CD4-positive, alpha-beta memory T cell (primary cell): ENCODE data around the gene OAF. TPM values are rescaled to one million over a fixed set of nuclear protein-coding genes. Genes with fewer than 3 reads are reported as not detected.
"Not testable (repeated sequence)": the region's sequence is repeated elsewhere in the genome, so short reads cannot be mapped to it uniquely, and the experiment has no call there.

Experiments used
- CTCF ChIA-PET: fragments of 350-600 bp; sonication (Branson Sonifier 250); formaldehyde crosslinking; loops from one replicate; lab custom pipeline; 2021; ENCODE audit warnings: inconsistent platforms; ENCODE audit not compliant: partially characterized antibody; lab: Charles Lee
- POLR2A ChIA-PET: fragments of 350-600 bp; sonication (Branson Sonifier 250); formaldehyde crosslinking; loops from one replicate; lab custom pipeline; 2021; ENCODE audit not compliant: partially characterized antibody; lab: Charles Lee
- DNase-seq, 5 donors: peaks; one replicate each; pipeline versions ENCODE4 v3.0.0 to v3.0.0-alpha.2; 2020 to 2022; ENCODE audit warnings: mixed read lengths in 1 of 5
- H3K27ac ChIP-seq: one replicate; pipeline ENCODE4 v1.7.0; 2013; ENCODE audit warnings: low read depth, low read length
- H3K27me3 ChIP-seq: 2 replicates; pipeline ENCODE4 v1.7.0; 2013; ENCODE audit warnings: mild to moderate bottlenecking, low read length, moderate library complexity; ENCODE audit not compliant: insufficient read depth
- H3K36me3 ChIP-seq: 2 replicates; pipeline ENCODE4 v1.7.0; 2013; ENCODE audit warnings: mild to moderate bottlenecking, low read length, moderate library complexity; ENCODE audit not compliant: insufficient read depth
- H3K4me1 ChIP-seq: 2 replicates; pipeline ENCODE4 v1.7.0; 2013; ENCODE audit warnings: mild to moderate bottlenecking, low read length, moderate library complexity; ENCODE audit not compliant: insufficient read depth
- H3K4me3 ChIP-seq, 2 donors: one replicate each; pipeline ENCODE4 v1.7.0; 2013; ENCODE audit warnings: low read length in 2 of 2, mild to moderate bottlenecking in 1 of 2
- H3K9me3 ChIP-seq, 2 donors: one replicate each; pipeline ENCODE4 v1.7.0; 2013; ENCODE audit warnings: low read length in 2 of 2, control low read depth in 1 of 2; ENCODE audit not compliant: control insufficient read depth in 1 of 2
- H3K27ac Mint-ChIP-seq, 7 donors: one replicate each; pipeline ENCODE4 v1.8.0; 2020 to 2021; ENCODE audit warnings: mixed read lengths in 7 of 7, mild to moderate bottlenecking in 6 of 7, inconsistent platforms in 3 of 7, moderate library complexity in 3 of 7
- H3K27me3 Mint-ChIP-seq, 2 donors: one replicate each; pipeline ENCODE4 v1.8.0; 2020 to 2021; ENCODE audit warnings: mixed read lengths in 2 of 2
- H3K36me3 Mint-ChIP-seq, 2 donors: one replicate each; pipeline ENCODE4 v1.8.0; 2020 to 2021; ENCODE audit warnings: mixed read lengths in 2 of 2, inconsistent platforms in 1 of 2, mild to moderate bottlenecking in 1 of 2
- H3K4me1 Mint-ChIP-seq, 4 donors: one replicate each; pipeline ENCODE4 v1.8.0; 2020 to 2021; ENCODE audit warnings: mixed read lengths in 4 of 4, mild to moderate bottlenecking in 1 of 4
- H3K4me3 Mint-ChIP-seq, 8 donors: one replicate each; pipeline ENCODE4 v1.8.0; 2020 to 2021; ENCODE audit warnings: mixed read lengths in 8 of 8, mild to moderate bottlenecking in 7 of 8, moderate library complexity in 6 of 8, inconsistent platforms in 3 of 8
- H3K9me3 Mint-ChIP-seq, 8 donors: one replicate each; pipeline ENCODE4 v1.8.0; 2020 to 2021; ENCODE audit warnings: mixed read lengths in 8 of 8, mild to moderate bottlenecking in 5 of 8, inconsistent platforms in 3 of 8, moderate library complexity in 1 of 8
- intact Hi-C: fragments of 100-400 bp; cut with micrococcal nuclease; formaldehyde crosslinking; loops from one replicate; pipeline ENCODE4 v1.15.1; 2023
- polyA plus RNA-seq, 2 donors: library from polyadenylated mRNA; unstranded; fragments of 300-500 nt; fragmentation: Illumina TruSeq; gene quantifications; one replicate each; pipeline ENCODE4 v1.2.3, GENCODE V29; 2021
- total RNA-seq, 2 experiments: library from RNA; stranded (reverse); gene quantifications; one replicate each; pipeline ENCODE4 v1.2.3, GENCODE V29; 2021

The OAF gene
- total and polyA plus RNA-seq, 4 experiments from 2014 or later: 1.3 to 2.6 (median 1.7) TPM

GRCh38 chr11:120273956-120274355 lies 63.1 kb downstream of the OAF start:
- H3K27ac Mint-ChIP-seq, H3K4me1 Mint-ChIP-seq, H3K36me3 Mint-ChIP-seq, H3K4me3 Mint-ChIP-seq, DNase-seq, intact Hi-C loops, H3K4me3 ChIP-seq, POLR2A ChIA-PET, H3K27ac ChIP-seq, H3K36me3 ChIP-seq, H3K4me1 ChIP-seq, H3K27me3 ChIP-seq, CTCF ChIA-PET, H3K9me3 Mint-ChIP-seq, H3K9me3 ChIP-seq: not testable (repeated sequence)
- peaks cover 6 to 23% of the 10 kb centered on the region in 2 donors for H3K27me3 Mint-ChIP-seq

- Histone ChIP-seq H3K4me3 (no peak overlapping the region), H3K4me1 (no peaks in the 10 kb centered on the region), H3K36me3 (no peaks in the 10 kb centered on the region), H3K27me3 (no peaks in the 10 kb centered on the region), H3K9me3 (no peaks in the 10 kb centered on the region), H3K27ac (no peak overlapping the region)
- ChIA-PET CTCF (interaction anchor here (1.0 kb wide), 1 partner anchor 24 kb away, joined by 5 read pairs; no protein-coding TSS in a partner anchor), POLR2A (no interaction called here)
- H3K4me1 Mint-ChIP-seq: no peaks in the 10 kb centered on the region
- no peak overlapping the region for H3K27ac Mint-ChIP-seq
- intact Hi-C loops: no loop called here
- no peak for DNase-seq
- no peak overlapping the region for H3K4me3 Mint-ChIP-seq
- H3K9me3 Mint-ChIP-seq: no peaks in the 10 kb centered on the region
- H3K36me3 Mint-ChIP-seq: no peaks in the 10 kb centered on the region
- H3K27me3 Mint-ChIP-seq: peaks cover 0 to 7% of the 10 kb centered on the region in 2 donors
Observed at GRCh38 chr11:120279502-120279901, 68.7 kb downstream of the OAF start.

Other genes starting within 250 kb of the OAF start
- not detected for gene TRIM29, start 72.9 kb upstream of the OAF start, total RNA-seq
- not detected for gene TRIM29, start 72.9 kb upstream of the OAF start, polyA plus RNA-seq
- not detected for gene POU2F3, start 29.1 kb downstream of the OAF start, total RNA-seq
- gene POU2F3, start 29.1 kb downstream of the OAF start, polyA plus RNA-seq: not detected
- gene TLCD5, start 114.3 kb downstream of the OAF start, total RNA-seq: under 1 TPM; 0.25 to 0.70 TPM
- under 1 TPM; 0.13 to 0.30 TPM for gene TLCD5, start 114.3 kb downstream of the OAF start, polyA plus RNA-seq
- gene ARHGEF12, start 125.4 kb downstream of the OAF start, total RNA-seq: 1 to 10 TPM; 4.6 to 5.0 TPM
- gene ARHGEF12, start 125.4 kb downstream of the OAF start, polyA plus RNA-seq: 1 to 10 TPM in 1 of 2 donors, under 1 TPM in 1; 0.80 to 3.1 TPM